ENCODE measurements around the gene ALKBH6. TPM values are rescaled to one million over a fixed set of nuclear protein-coding genes. Genes with fewer than 3 reads are reported as not detected.

ALKBH6 gene
- total RNA-seq, 2 donors from 2014 or later: 36.3 to 38.7 TPM

- H3K4me1 Mint-ChIP-seq: peaks cover 6% of the 10 kb centered on the region
- Histone ChIP-seq H3K9me3 (ENCODE audit: control insufficient read depth, low read length) (no peaks in the 10 kb centered on the region), H3K9ac (ENCODE audit: extremely low read depth, low read length, poor library complexity, severe bottlenecking) (no peak overlapping the region), H3K36me3 (ENCODE audit: control insufficient read depth, insufficient read depth, low read length) (no peaks in the 10 kb centered on the region), H3K4me1 (ENCODE audit: control insufficient read depth, insufficient read depth, low read length) (no peaks in the 10 kb centered on the region), H3K27me3 (ENCODE audit: control insufficient read depth, insufficient read depth, low read length, poor library complexity, severe bottlenecking) (no peaks in the 10 kb centered on the region), H3K27ac (ENCODE audit: low read depth, low read length) (no peak overlapping the region), H3K4me3 (ENCODE audit: low read length) (no peak overlapping the region)
- no peak overlapping the region for H3K4me3 Mint-ChIP-seq
- no peak for DNase-seq
- H3K27me3 Mint-ChIP-seq (ENCODE audit: insufficient read depth): peaks cover 2% of the 10 kb centered on the region
- no peaks in the 10 kb centered on the region for H3K9me3 Mint-ChIP-seq
- H3K36me3 Mint-ChIP-seq (ENCODE audit: low read depth): no peaks in the 10 kb centered on the region
- no peak for TF ChIP-seq CTCF (conservative IDR thresholded peaks at IDR 0.05)
- 35 to 52% methylated on average over 6 to 8 of the region's 8 CpGs for WGBS, 2 experiments (ENCODE audit: insufficient coverage in 1 of 2, insufficient read length in 1 of 2)
- H3K27ac Mint-ChIP-seq: no peak overlapping the region
Observed at GRCh38 chr19:35973487-35973886, 40.5 kb downstream of the ALKBH6 start.

DNA sequence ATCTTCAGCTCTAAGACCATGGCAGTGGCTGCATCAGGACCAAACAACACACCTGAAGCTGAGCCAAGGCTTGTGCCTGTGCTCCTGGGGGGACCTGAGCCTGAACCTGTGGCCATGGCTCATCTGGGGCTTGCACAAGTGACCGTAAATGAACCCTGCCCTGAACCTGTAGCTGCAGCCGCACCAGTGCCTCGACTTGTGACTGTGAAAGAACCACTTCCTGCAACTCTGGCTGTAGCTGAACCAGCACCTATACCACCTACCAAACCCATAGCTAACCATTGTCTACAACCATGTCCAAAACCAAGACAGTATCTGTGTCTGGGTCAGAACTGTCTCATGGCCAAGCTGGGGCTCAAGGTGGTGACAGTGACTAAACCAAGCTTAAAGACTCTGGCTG lies 47.2 kb downstream of the ALKBH6 start:
- Mint-ChIP-seq H3K4me1 (peaks cover 6% of the 10 kb centered on the region), H3K27me3 (ENCODE audit: insufficient read depth) (peaks cover 26% of the 10 kb centered on the region), H3K27ac (no peak overlapping the region), H3K4me3 (no peak overlapping the region), H3K36me3 (ENCODE audit: low read depth) (no peaks in the 10 kb centered on the region), H3K9me3 (no peaks in the 10 kb centered on the region)
- peaks cover 15% of the 10 kb centered on the region for H3K27me3 ChIP-seq (ENCODE audit: control insufficient read depth, insufficient read depth, low read length, poor library complexity, severe bottlenecking)
- H3K9ac ChIP-seq (ENCODE audit: extremely low read depth, low read length, poor library complexity, severe bottlenecking): no peak overlapping the region
- 86 to 100% methylated on average over 1 to 3 of the region's 3 CpGs for WGBS, 2 experiments (ENCODE audit: insufficient coverage in 1 of 2, insufficient read length in 1 of 2)
- no peak overlapping the region for H3K27ac ChIP-seq (ENCODE audit: low read depth, low read length)
- no peak overlapping the region for H3K4me3 ChIP-seq (ENCODE audit: low read length)
- H3K9me3 ChIP-seq (ENCODE audit: control insufficient read depth, low read length): no peaks in the 10 kb centered on the region
- no peak for TF ChIP-seq CTCF (conservative IDR thresholded peaks at IDR 0.05)
- no peaks in the 10 kb centered on the region for H3K4me1 ChIP-seq (ENCODE audit: control insufficient read depth, insufficient read depth, low read length)
- no peak for DNase-seq
- no peaks in the 10 kb centered on the region for H3K36me3 ChIP-seq (ENCODE audit: control insufficient read depth, insufficient read depth, low read length)

- Mint-ChIP-seq H3K4me3 (no peak overlapping the region), H3K9me3 (no peaks in the 10 kb centered on the region), H3K27ac (no peak overlapping the region), H3K4me1 (no peaks in the 10 kb centered on the region), H3K27me3 (ENCODE audit: insufficient read depth) (peaks cover 57% of the 10 kb centered on the region), H3K36me3 (ENCODE audit: low read depth) (no peaks in the 10 kb centered on the region)
- Histone ChIP-seq H3K36me3 (ENCODE audit: control insufficient read depth, insufficient read depth, low read length) (no peaks in the 10 kb centered on the region), H3K4me1 (ENCODE audit: control insufficient read depth, insufficient read depth, low read length) (no peaks in the 10 kb centered on the region), H3K27me3 (ENCODE audit: control insufficient read depth, insufficient read depth, low read length, poor library complexity, severe bottlenecking) (peaks cover 48% of the 10 kb centered on the region), H3K9ac (ENCODE audit: extremely low read depth, low read length, poor library complexity, severe bottlenecking) (no peak overlapping the region), H3K9me3 (ENCODE audit: control insufficient read depth, low read length) (no peaks in the 10 kb centered on the region), H3K4me3 (ENCODE audit: low read length) (no peak overlapping the region), H3K27ac (ENCODE audit: low read depth, low read length) (no peak overlapping the region)
- 9 to 40% methylated on average over 1 to 8 of the region's 9 CpGs for WGBS, 2 experiments (ENCODE audit: insufficient coverage in 1 of 2, insufficient read length in 1 of 2)
- no peak for TF ChIP-seq CTCF (conservative IDR thresholded peaks at IDR 0.05)
- peak; percentile 93 for DNase-seq
Observed at GRCh38 chr19:35963514-35963913, 50.5 kb downstream of the ALKBH6 start.
